ENCODE results near the gene OR10AD1. TPM values are rescaled to one million over a fixed set of nuclear protein-coding genes. Genes with fewer than 3 reads are reported as not detected.

OR10AD1 gene
- total and polyA plus RNA-seq, 9 of the 15 experiments (the other 6 are each of a cell fraction or from before 2014, with no cell fraction given): not detected

GRCh38 chr12:48183091-48183875 is 19.8 kb downstream of the OR10AD1 start, which contains the start of gene CCDC184 (continued):
- TF ChIP-seq ARID4B (CRISPR knock-in tag; IDR thresholded peaks at IDR 0.05) (no peak), ZNF197 (CRISPR knock-in tag; IDR thresholded peaks at IDR 0.05; ENCODE audit: low read depth) (0 out of 2 replicates have a peak, but pooled peaks have one; percentile 37), E2F5 (CRISPR knock-in tag; IDR thresholded peaks at IDR 0.05) (no peak), ZNF133 (CRISPR knock-in tag; IDR thresholded peaks at IDR 0.05) (no peak), GABPB2 (CRISPR knock-in tag; conservative IDR thresholded peaks at IDR 0.05) (no peak), ZFP91 (CRISPR knock-in tag; IDR thresholded peaks at IDR 0.05) (no peak), ZNF282 (CRISPR knock-in tag; IDR thresholded peaks at IDR 0.05) (no peak), NFIC (IDR thresholded peaks at IDR 0.05) (no peak), HSF4 (CRISPR knock-in tag; IDR thresholded peaks at IDR 0.05; ENCODE audit: borderline replicate concordance) (no peak), HOXB6 (CRISPR knock-in tag; IDR thresholded peaks at IDR 0.05; ENCODE audit: borderline replicate concordance) (no peak), SAP30 (IDR thresholded peaks at IDR 0.05; ENCODE audit: borderline replicate concordance, insufficient read depth, low read depth, low read length, poor library complexity, severe bottlenecking) (no peak), ESRRB (CRISPR knock-in tag; IDR thresholded peaks at IDR 0.05; ENCODE audit: borderline replicate concordance) (no peak), LEF1 (IDR thresholded peaks at IDR 0.05) (no peak), ZNF263 (CRISPR knock-in tag; IDR thresholded peaks at IDR 0.05; ENCODE audit: borderline replicate concordance) (no peak), ZNF277 (CRISPR knock-in tag; IDR thresholded peaks at IDR 0.05; ENCODE audit: borderline replicate concordance) (no peak), TGIF2 (CRISPR knock-in tag; IDR thresholded peaks at IDR 0.05) (no peak), PKNOX1 (IDR thresholded peaks at IDR 0.05) (peak; percentile 80), TEAD2 (tag; IDR thresholded peaks at IDR 0.05) (no peak)

Measured in K562 (cell line).